ENCODE results near the gene BMP4.

GRCh38 chr14:53924753-53925152 is 31.9 kb downstream of the BMP4 start:
- TF ChIP-seq, protein P1, sequence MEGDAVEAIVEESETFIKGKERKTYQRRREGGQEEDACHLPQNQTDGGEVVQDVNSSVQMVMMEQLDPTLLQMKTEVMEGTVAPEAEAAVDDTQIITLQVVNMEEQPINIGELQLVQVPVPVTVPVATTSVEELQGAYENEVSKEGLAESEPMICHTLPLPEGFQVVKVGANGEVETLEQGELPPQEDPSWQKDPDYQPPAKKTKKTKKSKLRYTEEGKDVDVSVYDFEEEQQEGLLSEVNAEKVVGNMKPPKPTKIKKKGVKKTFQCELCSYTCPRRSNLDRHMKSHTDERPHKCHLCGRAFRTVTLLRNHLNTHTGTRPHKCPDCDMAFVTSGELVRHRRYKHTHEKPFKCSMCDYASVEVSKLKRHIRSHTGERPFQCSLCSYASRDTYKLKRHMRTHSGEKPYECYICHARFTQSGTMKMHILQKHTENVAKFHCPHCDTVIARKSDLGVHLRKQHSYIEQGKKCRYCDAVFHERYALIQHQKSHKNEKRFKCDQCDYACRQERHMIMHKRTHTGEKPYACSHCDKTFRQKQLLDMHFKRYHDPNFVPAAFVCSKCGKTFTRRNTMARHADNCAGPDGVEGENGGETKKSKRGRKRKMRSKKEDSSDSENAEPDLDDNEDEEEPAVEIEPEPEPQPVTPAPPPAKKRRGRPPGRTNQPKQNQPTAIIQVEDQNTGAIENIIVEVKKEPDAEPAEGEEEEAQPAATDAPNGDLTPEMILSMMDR (IDR thresholded peaks at IDR 0.05; ENCODE audit: low read depth, low read length, poor library complexity, severe bottlenecking) = no peak
- no peak for TF ChIP-seq EZH2phosphoT487 (IDR thresholded peaks at IDR 0.05; ENCODE audit: borderline replicate concordance, low read length)

Data from DOHH2 (cell line).